OCI-LY3 (cell line): ENCODE measurements around the gene DDX23.

Experiments
- H2AFZ ChIP-seq: fragments of 200-600, 300-600 bp; shearing (Covaris generic); 2 replicates; pipeline ENCODE4 v1.6.0; 2014; ENCODE audit warnings: antibody characterized with exemption, low read depth, low read length
- H3K27ac ChIP-seq: fragments of 200-600, 300-600 bp; sonication (generic); 2 replicates; pipeline ENCODE4 v1.5.1; 2014; ENCODE audit warnings: mild to moderate bottlenecking, low read length, moderate library complexity, mixed read lengths
- H3K27me3 ChIP-seq: fragments of 200-600, 300-600 bp; sonication (generic); 2 replicates; pipeline ENCODE4 v1.6.1; 2014; ENCODE audit warnings: low read depth, low read length, mixed read lengths
- H3K36me3 ChIP-seq: fragments of 200-600, 300-600 bp; sonication (generic); replicated peaks from 2 replicates; pipeline ENCODE3; 2014; ENCODE audit warnings: low read depth, low read length, mixed read lengths
- H3K4me1 ChIP-seq: fragments of 300-600, 200-600 bp; sonication (generic); 2 replicates; pipeline ENCODE4 v1.6.1; 2014; ENCODE audit warnings: low read length, mixed read lengths
- H3K4me2 ChIP-seq: fragments of 200-600, 300-600 bp; sonication (generic); 2 replicates; pipeline ENCODE4 v1.6.1; 2014; ENCODE audit warnings: low read length, mixed read lengths
- H3K4me3 ChIP-seq: fragments of 300-600, 200-600 bp; sonication (generic); 2 replicates; pipeline ENCODE4 v1.5.1; 2014; ENCODE audit warnings: antibody characterized with exemption, mild to moderate bottlenecking, low read length, moderate library complexity
- H3K79me2 ChIP-seq: fragments of 300-600, 200-600 bp; shearing (Covaris generic); 2 replicates; pipeline ENCODE4 v1.6.1; 2014; ENCODE audit warnings: mild to moderate bottlenecking, low read length, mixed read lengths
- H3K9ac ChIP-seq: fragments of 300-600, 200-600 bp; shearing (Covaris generic); 2 replicates; pipeline ENCODE4 v1.6.0; 2014; ENCODE audit warnings: mild to moderate bottlenecking, low read length, moderate library complexity
- H3K9me3 ChIP-seq: fragments of 200-600, 300-600 bp; shearing (Covaris generic); 2 replicates; pipeline ENCODE4 v1.6.1; 2014; ENCODE audit warnings: low read length, mixed read lengths; ENCODE audit not compliant: insufficient read depth
- H4K20me1 ChIP-seq: fragments of 200-600, 300-600 bp; sonication (generic); 2 replicates; pipeline ENCODE4 v1.6.1; 2016; ENCODE audit warnings: low read length, mixed read lengths; ENCODE audit not compliant: insufficient read depth
- EZH2phosphoT487 ChIP-seq: fragments of 200-600 bp; shearing (Covaris generic); IDR thresholded peaks from 2 replicates; pipeline ENCODE4 v1.6.1; 2018; ENCODE audit warnings: antibody characterized with exemption, mixed run types, low read depth
- TF ChIP-seq, protein P1 (sequence below): fragments of 200-600, 300-600 bp; sonication (generic); IDR thresholded peaks from 2 replicates; pipeline ENCODE4 v1.5.1; 2014; ENCODE audit warnings: antibody characterized with exemption, low read length, low read depth

DDX23 gene

DNA sequence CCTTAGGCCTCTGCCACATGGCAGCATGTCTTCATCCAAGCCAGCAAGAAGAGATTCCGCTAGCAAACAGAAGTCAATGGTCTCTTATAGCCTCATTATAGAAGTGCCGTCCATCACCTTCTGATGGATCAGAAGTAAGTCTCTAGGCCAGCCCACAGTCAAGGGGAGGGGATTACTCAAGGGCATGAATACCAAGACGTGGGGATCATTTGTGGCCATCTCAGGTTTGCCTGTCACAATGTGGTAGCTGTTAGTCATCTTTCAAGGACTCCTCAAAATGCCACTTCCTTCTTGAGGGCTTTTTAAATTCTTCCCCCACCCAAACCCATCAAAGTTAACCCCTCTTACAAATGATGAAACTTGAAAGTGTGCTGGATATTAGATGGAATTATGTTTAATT, 55.0 kb downstream of the DDX23 start:
- H3K9ac ChIP-seq: no peak overlapping the region
- no peaks in the 10 kb centered on the region for H4K20me1 ChIP-seq
- no peak overlapping the region for H3K4me2 ChIP-seq
- H3K4me3 ChIP-seq: no peak overlapping the region
- TF ChIP-seq EZH2phosphoT487: no peak
- TF ChIP-seq, protein P1, sequence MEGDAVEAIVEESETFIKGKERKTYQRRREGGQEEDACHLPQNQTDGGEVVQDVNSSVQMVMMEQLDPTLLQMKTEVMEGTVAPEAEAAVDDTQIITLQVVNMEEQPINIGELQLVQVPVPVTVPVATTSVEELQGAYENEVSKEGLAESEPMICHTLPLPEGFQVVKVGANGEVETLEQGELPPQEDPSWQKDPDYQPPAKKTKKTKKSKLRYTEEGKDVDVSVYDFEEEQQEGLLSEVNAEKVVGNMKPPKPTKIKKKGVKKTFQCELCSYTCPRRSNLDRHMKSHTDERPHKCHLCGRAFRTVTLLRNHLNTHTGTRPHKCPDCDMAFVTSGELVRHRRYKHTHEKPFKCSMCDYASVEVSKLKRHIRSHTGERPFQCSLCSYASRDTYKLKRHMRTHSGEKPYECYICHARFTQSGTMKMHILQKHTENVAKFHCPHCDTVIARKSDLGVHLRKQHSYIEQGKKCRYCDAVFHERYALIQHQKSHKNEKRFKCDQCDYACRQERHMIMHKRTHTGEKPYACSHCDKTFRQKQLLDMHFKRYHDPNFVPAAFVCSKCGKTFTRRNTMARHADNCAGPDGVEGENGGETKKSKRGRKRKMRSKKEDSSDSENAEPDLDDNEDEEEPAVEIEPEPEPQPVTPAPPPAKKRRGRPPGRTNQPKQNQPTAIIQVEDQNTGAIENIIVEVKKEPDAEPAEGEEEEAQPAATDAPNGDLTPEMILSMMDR: no peak
- no peaks in the 10 kb centered on the region for H3K9me3 ChIP-seq
- H3K27me3 ChIP-seq: no peaks in the 10 kb centered on the region
- no peak overlapping the region for H3K27ac ChIP-seq
- H3K36me3 ChIP-seq: no peaks in the 10 kb centered on the region
- H2AFZ ChIP-seq: no peak overlapping the region
- peaks cover 6% of the 10 kb centered on the region for H3K4me1 ChIP-seq
- no peaks in the 10 kb centered on the region for H3K79me2 ChIP-seq

DNA sequence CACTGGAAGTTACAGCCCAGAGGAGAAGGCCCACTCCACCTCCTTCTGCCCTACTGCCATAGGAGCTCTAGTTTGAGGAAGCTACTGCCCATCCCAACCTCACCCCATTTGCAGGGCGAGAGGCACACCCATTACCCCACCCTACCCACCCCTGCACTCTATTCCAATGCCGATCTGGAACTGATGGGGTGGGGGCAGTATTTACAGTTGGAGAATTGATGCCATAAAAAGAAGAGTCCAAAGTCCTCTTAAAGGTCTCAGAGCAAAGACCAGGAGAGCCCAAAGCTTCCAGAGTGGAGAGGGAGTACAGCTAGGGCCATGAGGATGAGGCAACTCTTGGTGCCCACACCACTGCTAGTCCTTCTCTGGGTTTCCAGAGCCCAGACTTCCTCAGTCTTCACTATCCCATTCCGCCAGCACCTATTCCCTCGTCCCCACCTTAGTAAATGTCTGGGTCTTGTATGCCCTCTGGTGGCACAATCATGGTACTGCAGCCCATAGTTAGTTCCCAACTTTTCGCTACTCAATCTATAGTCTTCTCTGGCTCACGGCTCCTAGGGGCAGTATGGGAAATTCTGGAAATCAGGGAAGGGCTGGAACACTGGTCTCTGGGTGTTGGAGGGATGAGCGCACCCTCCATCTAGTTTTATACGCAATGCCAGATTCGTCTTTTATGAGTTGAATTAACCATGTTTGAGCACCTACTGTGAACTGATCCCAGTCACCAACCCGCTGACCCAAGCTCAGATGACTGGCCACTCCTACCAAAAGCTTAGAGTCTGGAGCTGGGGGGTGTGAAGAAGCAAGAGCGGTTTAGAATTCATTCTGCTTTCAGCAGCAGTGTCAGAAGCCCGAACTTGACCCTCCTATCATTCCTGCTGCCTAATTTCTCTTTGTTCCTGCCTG, 56.2 kb downstream of the DDX23 start:
- Histone ChIP-seq H3K4me3 (peak overlapping the region; percentile 33; the same call in 1 of the 2 replicates), H3K4me1 (peaks cover 6% of the 10 kb centered on the region)
- TF ChIP-seq, protein P1: peak; percentile 95
- no peak for TF ChIP-seq EZH2phosphoT487

DNA sequence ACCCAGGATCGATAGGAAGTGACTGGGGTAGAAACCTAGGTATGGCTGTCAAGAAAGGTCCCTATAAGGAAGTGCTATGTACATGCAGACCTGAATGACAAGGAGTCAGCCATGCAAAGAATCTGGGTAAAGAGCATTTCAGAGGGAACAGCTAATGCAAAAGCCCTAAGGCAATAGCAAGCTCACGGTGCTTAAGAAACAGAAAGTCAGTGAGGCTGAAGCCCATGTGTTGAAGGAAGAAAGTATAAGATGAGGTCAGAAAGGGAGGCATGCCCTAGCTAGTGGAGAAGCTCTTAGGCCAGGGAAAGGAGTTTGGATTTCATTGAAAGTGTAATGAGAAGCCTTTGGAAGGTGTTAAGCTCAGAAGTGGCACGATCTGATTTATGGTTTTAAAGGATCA, 57.1 kb downstream of the DDX23 start:
- H3K9ac ChIP-seq: no peak overlapping the region
- no peaks in the 10 kb centered on the region for H4K20me1 ChIP-seq
- H3K4me3 ChIP-seq: no peak overlapping the region
- H3K27ac ChIP-seq: no peak overlapping the region
- peaks cover 9% of the 10 kb centered on the region for H3K4me1 ChIP-seq
- H3K36me3 ChIP-seq: no peaks in the 10 kb centered on the region
- no peaks in the 10 kb centered on the region for H3K79me2 ChIP-seq
- TF ChIP-seq, protein P1: no peak
- no peak for TF ChIP-seq EZH2phosphoT487
- H3K4me2 ChIP-seq: peak overlapping the region; percentile 40
- no peaks in the 10 kb centered on the region for H3K27me3 ChIP-seq
- H3K9me3 ChIP-seq: no peaks in the 10 kb centered on the region
- no peak overlapping the region for H2AFZ ChIP-seq

More for the DNA sequence above, 56.2 kb downstream of the DDX23 start:
- Histone ChIP-seq H3K9ac (no peak overlapping the region), H4K20me1 (no peaks in the 10 kb centered on the region), H3K9me3 (no peaks in the 10 kb centered on the region), H3K79me2 (no peaks in the 10 kb centered on the region), H3K4me2 (peak overlapping the region; percentile 62), H3K36me3 (no peaks in the 10 kb centered on the region), H3K27me3 (no peaks in the 10 kb centered on the region), H3K27ac (no peak overlapping the region), H2AFZ (peak overlapping the region; percentile 71)

DNA sequence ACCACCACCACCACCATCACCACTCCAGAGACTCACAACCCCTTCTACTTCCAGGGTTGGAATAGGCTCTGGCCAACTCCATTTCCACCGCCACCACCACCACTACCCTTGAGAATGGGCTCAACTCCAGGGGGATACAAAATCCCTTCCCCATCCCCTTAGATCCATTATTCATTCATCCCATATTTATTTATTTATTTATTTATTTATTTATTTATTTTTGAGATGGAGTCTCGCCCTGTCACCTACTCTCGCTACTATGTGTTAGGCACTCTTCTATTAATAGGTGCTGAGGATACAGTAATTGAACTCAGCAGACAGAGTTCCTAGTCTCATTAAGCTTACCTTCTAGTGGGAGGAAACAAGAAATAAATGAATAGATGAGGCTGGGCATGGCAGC, 58.3 kb downstream of the DDX23 start:
- Histone ChIP-seq H3K4me1 (peaks cover 11% of the 10 kb centered on the region), H3K27ac (no peak overlapping the region), H3K27me3 (no peaks in the 10 kb centered on the region), H3K9ac (no peak overlapping the region), H3K36me3 (no peaks in the 10 kb centered on the region), H3K9me3 (no peaks in the 10 kb centered on the region), H2AFZ (no peak overlapping the region), H3K4me2 (no peak overlapping the region), H4K20me1 (no peaks in the 10 kb centered on the region), H3K4me3 (no peak overlapping the region), H3K79me2 (no peaks in the 10 kb centered on the region)
- TF ChIP-seq EZH2phosphoT487: no peak
- TF ChIP-seq, protein P1: no peak
